SK-N-SH treated with all-trans-retinoic acid at 6 μM for 48 hours (cell line): ENCODE data around the gene PIGU.

Source experiments
- ARNTL ChIP-seq: fragments of 450-650 bp; formaldehyde crosslinking; IDR thresholded peaks from 2 replicates; pipeline ENCODE4 v1.5.0; 2020; ENCODE audit warnings: low read depth, mild to moderate bottlenecking, moderate library complexity, borderline replicate concordance
- BACH2 ChIP-seq: fragments of 250-450 bp; sonication (Bioruptor Pico); IDR thresholded peaks from 2 replicates; pipeline ENCODE4 v1.9.0; 2021; ENCODE audit warnings: mild to moderate bottlenecking, borderline replicate concordance
- ISL1 ChIP-seq: fragments of 250-450 bp; sonication (Bioruptor Pico); IDR thresholded peaks from 2 replicates; pipeline ENCODE4 v2.1.2; 2022; ENCODE audit warnings: mild to moderate bottlenecking, moderate library complexity
- OSR1 ChIP-seq: fragments of 250-450 bp; sonication (Bioruptor Pico); IDR thresholded peaks from 2 replicates; pipeline ENCODE4 v1.8.0; 2022; ENCODE audit warnings: moderate library complexity, mild to moderate bottlenecking, inconsistent platforms
- TSHZ2 ChIP-seq: fragments of 250-450 bp; sonication (Bioruptor Pico); IDR thresholded peaks from 2 replicates; pipeline ENCODE4 v1.5.0; 2020; ENCODE audit warnings: mild to moderate bottlenecking, moderate library complexity
- ZFP3 ChIP-seq: fragments of 250-450 bp; sonication (Bioruptor Pico); IDR thresholded peaks from 2 replicates; pipeline ENCODE4 v1.5.0; 2020; ENCODE audit warnings: mild to moderate bottlenecking, moderate library complexity
- ZFP30 ChIP-seq: fragments of 450-650 bp; formaldehyde crosslinking; IDR thresholded peaks from 2 replicates; pipeline ENCODE4 v1.5.0; 2022; ENCODE audit warnings: mild to moderate bottlenecking, moderate library complexity

GRCh38 chr20:34643928-34644327 lies 33.0 kb downstream of the PIGU start:
- TF ChIP-seq ZFP30 (CRISPR knock-in tag) = no peak
- no peak for TF ChIP-seq BACH2 (CRISPR knock-in tag)
- no peak for TF ChIP-seq ZFP3
- no peak for TF ChIP-seq ARNTL (CRISPR knock-in tag)
- TF ChIP-seq TSHZ2 (CRISPR knock-in tag) = no peak
- TF ChIP-seq OSR1 = no peak
- TF ChIP-seq ISL1 = no peak
